Kidney (tissue), 14 donors: Measurements from ENCODE around the gene PSMD7. TPM values are rescaled to one million over a fixed set of nuclear protein-coding genes. Genes with fewer than 3 reads are reported as not detected.

ENCODE experiments used
- DNase-seq, 5 donors: peaks; one replicate each; pipeline ENCODE4 v3.0.0-alpha.2; 2013 to 2020
- FAIRE-seq: peaks from 2 replicates; lab custom pipeline; 2012; peaks lifted over from hg19 to GRCh38; lab: Jason Lieb, UNC
- H3K27ac ChIP-seq, 2 donors: one replicate each; pipeline ENCODE4 v1.7.0; 2013; ENCODE audit warnings: low read depth in 2 of 2, low read length in 2 of 2, inconsistent platforms in 1 of 2
- H3K27me3 ChIP-seq: one replicate; pipeline ENCODE4 v1.7.1; 2013; ENCODE audit warnings: low read length, inconsistent platforms; ENCODE audit not compliant: control insufficient read depth, insufficient read depth
- H3K36me3 ChIP-seq, 3 donors: one replicate each; pipeline versions ENCODE4 v1.7.0 to v1.7.1; 2013; ENCODE audit warnings: low read length in 3 of 3, control low read depth in 1 of 3, inconsistent platforms in 1 of 3; ENCODE audit not compliant: insufficient read depth in 3 of 3, control insufficient read depth in 2 of 3
- H3K4me1 ChIP-seq, 3 donors: one replicate each; pipeline versions ENCODE4 v1.7.0 to v1.7.1; 2013; ENCODE audit warnings: low read length in 3 of 3, inconsistent platforms in 1 of 3, low read depth in 1 of 3; ENCODE audit not compliant: control insufficient read depth in 2 of 3, insufficient read depth in 2 of 3
- H3K4me3 ChIP-seq, 3 donors: one replicate each; pipeline versions ENCODE4 v1.7.0 to v1.8.1; 2013; ENCODE audit warnings: low read length in 3 of 3, control low read depth in 1 of 3, inconsistent platforms in 1 of 3
- H3K9ac ChIP-seq, 3 donors: one replicate each; pipeline versions ENCODE4 v1.7.0 to v1.7.1; 2013; ENCODE audit warnings: low read length in 3 of 3, control low read depth in 1 of 3, inconsistent platforms in 1 of 3
- H3K9me3 ChIP-seq, 3 donors: one replicate each; pipeline versions ENCODE4 v1.7.0 to v1.7.1; 2013; ENCODE audit warnings: low read length in 3 of 3, control low read depth in 1 of 3, inconsistent platforms in 1 of 3; ENCODE audit not compliant: control insufficient read depth in 2 of 3, insufficient read depth in 1 of 3
- CTCF ChIP-seq: IDR thresholded peaks from 3 replicates; pipeline ENCODE4 v1.5.1; 2012; ENCODE audit warnings: mild to moderate bottlenecking, moderate library complexity, borderline replicate concordance; ENCODE audit not compliant: insufficient read depth; ENCODE audit errors: extremely low read depth
- intact Hi-C: fragments of 100-400 bp; cut with DNase I; formaldehyde crosslinking; loops from one replicate; pipeline ENCODE4 v1.11.1; 2022
- polyA plus RNA-seq: library from polyadenylated mRNA; stranded (reverse); fragments of 350-450 nt; fragmentation: Illumina TruSeq; extraction: RNeasy Lipid Tissue Mini Kit (QIAGEN cat#74804); gene quantifications from one replicate; pipeline ENCODE4 v1.2.3, GENCODE V29; 2014; ENCODE audit warnings: low read depth, low replicate concordance; ENCODE audit not compliant: insufficient read depth
- total RNA-seq: library from RNA; stranded (reverse); fragmentation: NEBNext Ultra II Directional; extraction: Animal tissue kit (Norgen Biotek cat#: 25700); gene quantifications from one replicate; pipeline ENCODE4 v1.2.1, GENCODE V29; 2021
- donor health status: control.
- donor health status: control.
- donor health status: control.
- donor health status: control.
- donor health status: control.
- donor health status: DM: yes; HTN: yes; CAD: no.
- donor health status: Normal renal cell carcinoma (clear cell type).

The PSMD7 gene
- total and polyA plus RNA-seq, 2 donors from 2014 or later, result 60.7 to 69.6 TPM

DNA sequence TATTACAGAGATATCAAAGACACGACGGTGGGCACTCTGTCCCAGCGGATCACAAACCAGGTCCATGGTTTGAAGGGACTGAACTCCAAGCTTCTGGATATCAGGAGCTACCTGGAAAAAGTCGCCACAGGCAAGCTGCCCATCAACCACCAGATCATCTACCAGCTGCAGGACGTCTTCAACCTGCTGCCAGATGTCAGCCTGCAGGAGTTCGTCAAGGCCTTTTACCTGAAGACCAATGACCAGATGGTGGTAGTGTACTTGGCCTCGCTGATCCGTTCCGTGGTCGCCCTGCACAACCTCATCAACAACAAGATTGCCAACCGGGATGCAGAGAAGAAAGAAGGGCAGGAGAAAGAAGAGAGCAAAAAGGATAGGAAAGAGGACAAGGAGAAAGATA, 8.7 kb downstream of the PSMD7 start:
- H3K36me3 ChIP-seq, result peaks cover 27 to 72% (median 56%) of the 10 kb centered on the region in 3 donors
- H3K4me3 ChIP-seq, result no peak overlapping the region
- intact Hi-C loops, result no loop called here
- DNase-seq, result no peak
- no peaks in the 10 kb centered on the region for H3K9me3 ChIP-seq
- H3K4me1 ChIP-seq, result no peaks in the 10 kb centered on the region
- no peaks in the 10 kb centered on the region for H3K27me3 ChIP-seq
- FAIRE-seq, result no peak
- no peak for TF ChIP-seq CTCF
- no peak overlapping the region for H3K9ac ChIP-seq
- H3K27ac ChIP-seq, result no peak overlapping the region

- H3K9ac ChIP-seq, result no peak overlapping the region
- H3K4me3 ChIP-seq, result no peak overlapping the region
- no peak for TF ChIP-seq CTCF
- FAIRE-seq (no peak), DNase-seq (peak in 1 of 5 donors; percentile 6)
- H3K36me3 ChIP-seq, result peaks cover 24 to 63% (median 49%) of the 10 kb centered on the region in 3 donors
- no peak overlapping the region for H3K27ac ChIP-seq
- intact Hi-C loops, result no loop called here
- H3K27me3 ChIP-seq, result no peaks in the 10 kb centered on the region
- H3K9me3 ChIP-seq, result no peaks in the 10 kb centered on the region
- no peaks in the 10 kb centered on the region for H3K4me1 ChIP-seq
Measured at GRCh38 chr16:74305978-74306784, 9.6 kb downstream of the PSMD7 start.

DNA sequence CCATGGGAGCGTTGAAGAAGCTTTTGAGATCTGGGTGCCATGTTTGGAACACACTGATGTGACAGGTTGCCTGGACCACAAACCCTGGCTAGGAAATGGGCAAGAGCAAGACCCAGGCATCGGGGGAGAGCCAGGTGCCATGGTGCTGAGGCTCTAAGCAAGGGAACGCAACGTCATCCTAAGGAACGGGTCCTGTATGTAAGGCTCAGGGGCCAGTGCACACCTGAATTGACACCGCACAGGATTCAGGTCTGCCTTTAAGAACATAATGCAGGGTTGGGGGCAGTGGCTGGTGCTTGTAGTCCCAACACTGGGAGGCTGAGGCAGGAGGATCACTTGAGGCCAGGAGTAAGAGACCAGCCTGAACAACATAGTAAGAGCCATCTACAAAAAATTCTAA, 10.8 kb downstream of the PSMD7 start:
- H3K27ac ChIP-seq, result no peak overlapping the region
- H3K4me3 ChIP-seq, result no peak overlapping the region
- DNase-seq (no peak), FAIRE-seq (no peak)
- intact Hi-C loops, result no loop called here
- TF ChIP-seq CTCF, result no peak
- peaks cover 17 to 51% (median 37%) of the 10 kb centered on the region in 3 donors for H3K36me3 ChIP-seq
- no peak overlapping the region for H3K9ac ChIP-seq
- no peaks in the 10 kb centered on the region for H3K4me1 ChIP-seq
- H3K9me3 ChIP-seq, result no peaks in the 10 kb centered on the region
- H3K27me3 ChIP-seq, result no peaks in the 10 kb centered on the region
